H9 (cell line): ENCODE results near the gene ROBO1. TPM values are rescaled to one million over a fixed set of nuclear protein-coding genes. Genes with fewer than 3 reads are reported as not detected.

Source experiments
- DNase-seq: peaks from one replicate; pipeline ENCODE4 v3.0.0-alpha.2; 2017
- H2AFZ ChIP-seq: one replicate; pipeline ENCODE4 v1.6.1; 2013; ENCODE audit warnings: mild to moderate bottlenecking, low read length, control low read depth, moderate library complexity
- H2AK5ac ChIP-seq: 2 replicates; pipeline ENCODE4 v1.6.1; 2013; ENCODE audit warnings: low read length, control low read depth, mixed read lengths; ENCODE audit not compliant: insufficient read length
- H2BK120ac ChIP-seq: one replicate; pipeline ENCODE4 v1.6.1; 2013; ENCODE audit warnings: low read depth, mild to moderate bottlenecking, low read length, control low read depth, inconsistent platforms; ENCODE audit not compliant: poor library complexity, severe bottlenecking
- H2BK12ac ChIP-seq: 2 replicates; pipeline ENCODE4 v1.6.1; 2013; ENCODE audit warnings: low read length, control low read depth, mixed read lengths, low read depth; ENCODE audit not compliant: insufficient read length
- H2BK15ac ChIP-seq: 2 replicates; pipeline ENCODE4 v1.6.1; 2013; ENCODE audit warnings: low read depth, low read length, control low read depth
- H2BK20ac ChIP-seq: one replicate; pipeline ENCODE4 v1.6.1; 2013; ENCODE audit warnings: low read depth, mild to moderate bottlenecking, low read length, control low read depth, inconsistent platforms; ENCODE audit not compliant: poor library complexity, severe bottlenecking
- H2BK5ac ChIP-seq: 2 replicates; pipeline ENCODE4 v1.6.1; 2013; ENCODE audit warnings: low read length, control low read depth, mixed read lengths; ENCODE audit not compliant: insufficient read length
- H3K14ac ChIP-seq: 2 replicates; pipeline ENCODE4 v1.6.1; 2013; ENCODE audit warnings: low read length, control low read depth; ENCODE audit not compliant: insufficient read depth
- H3K18ac ChIP-seq: 2 replicates; pipeline ENCODE4 v1.6.1; 2013; ENCODE audit warnings: low read depth, mild to moderate bottlenecking, mixed read lengths, low read length, control low read depth; ENCODE audit not compliant: insufficient read length
- H3K23ac ChIP-seq: 2 replicates; pipeline ENCODE4 v1.6.1; 2013; ENCODE audit warnings: low read length, control low read depth, mixed read lengths, low read depth; ENCODE audit not compliant: insufficient read length
- H3K23me2 ChIP-seq: 2 replicates; pipeline ENCODE4 v1.6.1; 2013; ENCODE audit warnings: low read depth, mild to moderate bottlenecking, mixed read lengths, low read length, control low read depth; ENCODE audit not compliant: insufficient read length, poor library complexity, severe bottlenecking
- H3K27ac ChIP-seq: 2 replicates; pipeline ENCODE4 v1.5.1; 2013; ENCODE audit warnings: low read length, control low read depth, mixed read lengths, low read depth; ENCODE audit not compliant: insufficient read length
- H3K27me3 ChIP-seq: 2 replicates; pipeline ENCODE4 v1.6.1; 2013; ENCODE audit warnings: low read length, control low read depth, inconsistent platforms; ENCODE audit not compliant: insufficient read depth
- H3K4ac ChIP-seq: 2 replicates; pipeline ENCODE4 v1.6.1; 2013; ENCODE audit warnings: low read depth, mild to moderate bottlenecking, control low read depth, inconsistent platforms, low read length, moderate library complexity
- H3K4me1 ChIP-seq: 2 replicates; pipeline ENCODE4 v1.6.1; 2013; ENCODE audit warnings: low read length, control low read depth, inconsistent platforms; ENCODE audit not compliant: insufficient read depth
- H3K4me2 ChIP-seq: 2 replicates; pipeline ENCODE4 v1.6.1; 2013; ENCODE audit warnings: low read length, control low read depth, mixed read lengths; ENCODE audit not compliant: insufficient read length, insufficient read depth
- H3K56ac ChIP-seq: 2 replicates; pipeline ENCODE4 v1.6.1; 2013; ENCODE audit warnings: low read depth, mild to moderate bottlenecking, mixed read lengths, low read length, control low read depth; ENCODE audit not compliant: insufficient read length
- H3K79me1 ChIP-seq: 2 replicates; pipeline ENCODE4 v1.6.1; 2013; ENCODE audit warnings: low read depth, mild to moderate bottlenecking, moderate library complexity, low read length, control low read depth, inconsistent platforms; ENCODE audit not compliant: insufficient read depth, poor library complexity, severe bottlenecking
- H3K79me2 ChIP-seq: 2 replicates; pipeline ENCODE4 v1.6.1; 2013; ENCODE audit warnings: low read length, control low read depth, inconsistent platforms; ENCODE audit not compliant: insufficient read depth
- H3K9ac ChIP-seq: 2 replicates; pipeline ENCODE4 v1.6.1; 2013; ENCODE audit warnings: low read length, control low read depth, mixed read lengths; ENCODE audit not compliant: insufficient read length; ENCODE audit errors: extremely low read depth
- H3K9me3 ChIP-seq: one replicate; pipeline ENCODE4 v1.6.1; 2013; ENCODE audit warnings: low read depth, low read length, inconsistent platforms; ENCODE audit not compliant: control insufficient read depth
- H3T11ph ChIP-seq: one replicate; pipeline ENCODE4 v1.6.1; 2013; ENCODE audit warnings: mild to moderate bottlenecking, low read length, control low read depth, inconsistent platforms
- H4K20me1 ChIP-seq: one replicate; pipeline ENCODE4 v1.6.1; 2013; ENCODE audit not compliant: control insufficient read depth, insufficient read length, insufficient read depth
- H4K5ac ChIP-seq: 2 replicates; pipeline ENCODE4 v1.6.1; 2013; ENCODE audit warnings: low read depth, mild to moderate bottlenecking, mixed read lengths, low read length, control low read depth; ENCODE audit not compliant: insufficient read length
- H4K8ac ChIP-seq: replicated peaks from 2 replicates; pipeline ENCODE4 v1.6.1; 2013; ENCODE audit warnings: low read length, control low read depth, mixed read lengths, low read depth; ENCODE audit not compliant: insufficient read length
- H4K91ac ChIP-seq: 2 replicates; pipeline ENCODE4 v1.6.1; 2013; ENCODE audit warnings: low read depth, mild to moderate bottlenecking, moderate library complexity, mixed read lengths, low read length, control low read depth; ENCODE audit not compliant: insufficient read length
- H3K27ac Mint-ChIP-seq, 3 experiments: 2 replicates in 2 of 3; 3 replicates in 1 of 3; pipeline ENCODE4 v1.8.0; 2020 to 2021; ENCODE audit warnings: mixed read lengths in 3 of 3, mild to moderate bottlenecking in 1 of 3, moderate library complexity in 1 of 3
- H3K27me3 Mint-ChIP-seq: 2 replicates; pipeline ENCODE4 v1.8.0; 2021; ENCODE audit warnings: low read depth, mild to moderate bottlenecking, moderate library complexity, mixed read lengths
- H3K36me3 Mint-ChIP-seq, 3 experiments: 2 replicates in 2 of 3; 3 replicates in 1 of 3; pipeline ENCODE4 v1.8.0; 2020 to 2021; ENCODE audit warnings: low read depth in 3 of 3, mixed read lengths in 3 of 3; ENCODE audit not compliant: insufficient read depth in 1 of 3
- H3K4me1 Mint-ChIP-seq, 2 experiments: 2 replicates each; pipeline ENCODE4 v1.8.0; 2020; ENCODE audit warnings: mixed read lengths in 2 of 2
- H3K4me3 Mint-ChIP-seq, 2 experiments: 2 replicates in 1 of 2; 3 replicates in 1 of 2; pipeline ENCODE4 v1.8.0; 2020 to 2021; ENCODE audit warnings: mild to moderate bottlenecking in 2 of 2, mixed read lengths in 2 of 2, moderate library complexity in 1 of 2
- H3K9me3 Mint-ChIP-seq, 2 experiments: 2 replicates in 1 of 2; 3 replicates in 1 of 2; pipeline ENCODE4 v1.8.0; 2020; ENCODE audit warnings: mild to moderate bottlenecking in 2 of 2, mixed read lengths in 2 of 2, moderate library complexity in 1 of 2
- WGBS: extraction: QIAGEN DNeasy Blood & Tissue Kit; methylation state at CpG from one replicate; pipeline ENCODE4 v1.1.7; 2013; ENCODE audit warnings: missing lambda C conversion rate, low lambda C conversion rate, mixed read lengths; ENCODE audit not compliant: insufficient read length; ENCODE audit errors: extremely low coverage; 5-methylcytosine and 5-hydroxymethylcytosine counted together
- total RNA-seq: library from RNA; stranded (reverse); gene quantifications from 2 replicates; pipeline ENCODE4 v1.2.1, GENCODE V29; 2021
- TF ChIP-seq, protein P1 (sequence below): fragments of 200-600 bp; sonication (generic); conservative IDR thresholded peaks from 3 replicates; pipeline ENCODE4 v1.8.0; 2021; ENCODE audit warnings: antibody characterized with exemption, mild to moderate bottlenecking

Gene ROBO1
- total RNA-seq, 1 experiment from 2014 or later, result 62.7 TPM

DNA sequence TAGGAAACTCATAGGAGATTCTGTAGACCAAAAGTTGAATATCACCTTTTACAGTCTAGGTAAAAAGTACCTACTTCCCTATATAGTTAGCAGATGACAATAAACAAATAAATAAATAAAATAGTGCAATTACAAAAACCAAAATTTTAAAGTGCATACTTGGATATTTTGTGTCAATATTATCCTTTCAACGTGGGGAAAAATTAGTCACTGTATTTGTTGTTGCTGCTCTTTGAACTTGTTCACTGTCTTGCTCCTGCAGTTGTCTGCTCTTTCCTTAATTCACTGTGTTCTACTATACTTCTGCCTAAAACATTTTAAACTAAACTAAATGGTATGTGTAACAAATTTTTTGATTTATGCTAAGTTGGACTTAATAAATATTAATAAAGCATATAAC lies 889.0 kb downstream of the ROBO1 start:
- peaks cover 33 to 41% of the 10 kb centered on the region in 2 experiments for H3K4me1 Mint-ChIP-seq
- Histone ChIP-seq H3K9me3 (no peaks in the 10 kb centered on the region), H3K56ac (no peak overlapping the region), H3K27ac (no peak overlapping the region), H2BK5ac (no peak overlapping the region), H4K91ac (no peak overlapping the region), H2AFZ (no peak overlapping the region), H4K8ac (no peak overlapping the region), H3K27me3 (no peaks in the 10 kb centered on the region), H4K20me1 (no peaks in the 10 kb centered on the region), H3K23me2 (no peaks in the 10 kb centered on the region), H2AK5ac (no peak overlapping the region), H2BK12ac (no peak overlapping the region), H3K79me1 (peaks cover 6% of the 10 kb centered on the region), H3K14ac (no peak overlapping the region), H3K4me2 (no peak overlapping the region), H2BK20ac (no peak overlapping the region), H3K18ac (no peak overlapping the region), H2BK15ac (no peak overlapping the region), H3T11ph (no peak overlapping the region), H3K4ac (no peak overlapping the region), H3K79me2 (no peaks in the 10 kb centered on the region), H3K9ac (no peak overlapping the region), H2BK120ac (no peak overlapping the region), H3K4me1 (no peaks in the 10 kb centered on the region; the same call in 1 of the 2 replicates), H3K23ac (no peak overlapping the region), H4K5ac (no peak overlapping the region)
- DNase-seq, result no peak
- H3K36me3 Mint-ChIP-seq, result peaks cover 0 to 5% (median 0%) of the 10 kb centered on the region in 3 experiments; a peak in 1 of 7 replicates
- WGBS, result no CpG with 5 or more reads among the region's 1 CpG
- TF ChIP-seq, protein P1, sequence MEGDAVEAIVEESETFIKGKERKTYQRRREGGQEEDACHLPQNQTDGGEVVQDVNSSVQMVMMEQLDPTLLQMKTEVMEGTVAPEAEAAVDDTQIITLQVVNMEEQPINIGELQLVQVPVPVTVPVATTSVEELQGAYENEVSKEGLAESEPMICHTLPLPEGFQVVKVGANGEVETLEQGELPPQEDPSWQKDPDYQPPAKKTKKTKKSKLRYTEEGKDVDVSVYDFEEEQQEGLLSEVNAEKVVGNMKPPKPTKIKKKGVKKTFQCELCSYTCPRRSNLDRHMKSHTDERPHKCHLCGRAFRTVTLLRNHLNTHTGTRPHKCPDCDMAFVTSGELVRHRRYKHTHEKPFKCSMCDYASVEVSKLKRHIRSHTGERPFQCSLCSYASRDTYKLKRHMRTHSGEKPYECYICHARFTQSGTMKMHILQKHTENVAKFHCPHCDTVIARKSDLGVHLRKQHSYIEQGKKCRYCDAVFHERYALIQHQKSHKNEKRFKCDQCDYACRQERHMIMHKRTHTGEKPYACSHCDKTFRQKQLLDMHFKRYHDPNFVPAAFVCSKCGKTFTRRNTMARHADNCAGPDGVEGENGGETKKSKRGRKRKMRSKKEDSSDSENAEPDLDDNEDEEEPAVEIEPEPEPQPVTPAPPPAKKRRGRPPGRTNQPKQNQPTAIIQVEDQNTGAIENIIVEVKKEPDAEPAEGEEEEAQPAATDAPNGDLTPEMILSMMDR, result no peak
- peak overlapping the region in 1 of 3 experiments; percentile 58; a peak in 1 of 7 replicates for H3K27ac Mint-ChIP-seq
- H3K4me3 Mint-ChIP-seq, result no peak overlapping the region
- no peaks in the 10 kb centered on the region for H3K27me3 Mint-ChIP-seq
- H3K9me3 Mint-ChIP-seq, result no peaks in the 10 kb centered on the region
